Activated CD8-positive, alpha-beta memory T cell treated with anti-CD3 and anti-CD28 coated beads for 36 hours (primary cell): ENCODE data around the gene SLC25A51. TPM values are rescaled to one million over a fixed set of nuclear protein-coding genes. Genes with fewer than 3 reads are reported as not detected.

Source experiments
- CTCF ChIA-PET: fragments of 350-600 bp; sonication (Branson Sonifier 250); formaldehyde crosslinking; loops from one replicate; lab custom pipeline; 2021; ENCODE audit warnings: antibody characterized with exemption; lab: Charles Lee
- POLR2A ChIA-PET: fragments of 350-600 bp; sonication (Branson Sonifier 250); formaldehyde crosslinking; loops from one replicate; lab custom pipeline; 2021; ENCODE audit warnings: antibody characterized with exemption; lab: Charles Lee
- total RNA-seq, 2 experiments: library from RNA; stranded (reverse); gene quantifications; one replicate each; pipeline ENCODE4 v1.2.3, GENCODE V29; 2021

Gene SLC25A51
- total RNA-seq, 2 experiments from 2014 or later, result 38.0 to 38.7 TPM

GRCh38 chr9:37876376-37876775 lies 27.6 kb downstream of the SLC25A51 start:
- ChIA-PET POLR2A (no interaction called here), CTCF (no interaction called here)

- ChIA-PET POLR2A (no interaction called here), CTCF (no interaction called here)
These were observed 30.0 kb downstream of the SLC25A51 start for GRCh38 chr9:37873955-37874354.

- POLR2A ChIA-PET, result no interaction called here
- CTCF ChIA-PET, result no interaction called here
These were observed 33.1 kb downstream of the SLC25A51 start for GRCh38 chr9:37870799-37871176.

GRCh38 chr9:37870081-37870798 lies 33.7 kb downstream of the SLC25A51 start:
- ChIA-PET CTCF (no interaction called here), POLR2A (no interaction called here)

GRCh38 chr9:37862530-37862929 lies 41.4 kb downstream of the SLC25A51 start:
- CTCF ChIA-PET, result no interaction called here
- POLR2A ChIA-PET, result no interaction called here

- POLR2A ChIA-PET, result no interaction called here
- CTCF ChIA-PET, result no interaction called here
These were observed 44.9 kb downstream of the SLC25A51 start for GRCh38 chr9:37859043-37859442.

GRCh38 chr9:37856551-37856950 lies 47.4 kb downstream of the SLC25A51 start:
- ChIA-PET CTCF (no interaction called here), POLR2A (no interaction called here)

GRCh38 chr9:37852222-37852621 lies 51.7 kb downstream of the SLC25A51 start:
- CTCF ChIA-PET, result no interaction called here
- POLR2A ChIA-PET, result no interaction called here

- ChIA-PET CTCF (no interaction called here), POLR2A (no interaction called here)
These were observed 63.2 kb downstream of the SLC25A51 start for GRCh38 chr9:37840560-37841194.

- POLR2A ChIA-PET, result no interaction called here
- CTCF ChIA-PET, result no interaction called here
These were observed 64.1 kb downstream of the SLC25A51 start for GRCh38 chr9:37839496-37840461.

Other genes starting within 250 kb of the SLC25A51 start
- gene TRMT10B, start 150.3 kb downstream of the SLC25A51 start, total RNA-seq, result 1 to 10 TPM; 8.8 to 9.6 TPM
- gene EXOSC3, start 119.1 kb downstream of the SLC25A51 start, total RNA-seq, result 100 to 1,000 TPM; 121 to 131 TPM
- 10 to 100 TPM; 13.2 to 14.8 TPM for gene DCAF10, start 103.3 kb downstream of the SLC25A51 start, total RNA-seq
- 1 to 10 TPM; 2.4 to 2.6 TPM for gene SHB, start 165.1 kb upstream of the SLC25A51 start, total RNA-seq